ENCODE results near the gene CLCN4. TPM values are rescaled to one million over a fixed set of nuclear protein-coding genes. Genes with fewer than 3 reads are reported as not detected.

CLCN4 gene
- total RNA-seq, 1 experiment from 2014 or later: 10.0 TPM

GRCh38 chrX:10146346-10146745 lies 10.4 kb upstream of the CLCN4 start:
- Mint-ChIP-seq H3K4me1 (ENCODE audit: low read depth, unreplicated experiment) (no peaks in the 10 kb centered on the region), H3K27me3 (ENCODE audit: insufficient read depth, unreplicated experiment) (no peaks in the 10 kb centered on the region), H3K4me3 (ENCODE audit: unreplicated experiment) (no peak overlapping the region), H3K27ac (ENCODE audit: unreplicated experiment) (no peak overlapping the region), H3K36me3 (ENCODE audit: insufficient read depth, unreplicated experiment) (peaks cover 10% of the 10 kb centered on the region), H3K9me3 (ENCODE audit: unreplicated experiment) (no peaks in the 10 kb centered on the region)
- ChIA-PET CTCF (no interaction called here), POLR2A (no interaction called here)
- H3K4me1 ChIP-seq: no peaks in the 10 kb centered on the region
- no peaks in the 10 kb centered on the region for H3K9me3 ChIP-seq
- H3K4me3 ChIP-seq (ENCODE audit: low read depth, low read length): no peak overlapping the region
- no peaks in the 10 kb centered on the region for H3K27me3 ChIP-seq (replicated peaks; ENCODE audit: control insufficient read depth, insufficient read depth, low read length)
- BruUV-seq (replicated peaks): no TSS peak
- no peak for DNase-seq
- TF ChIP-seq CTCF (IDR thresholded peaks at IDR 0.05; ENCODE audit: insufficient read depth in 1 of 2, low read depth in 1 of 2, low read length in 1 of 2, severe bottlenecking in 1 of 2, unreplicated experiment in 1 of 2): no peak
- no peaks in the 10 kb centered on the region for H3K36me3 ChIP-seq (ENCODE audit: control insufficient read depth, insufficient read depth, low read length)
- intact Hi-C loops (cut with micrococcal nuclease; ENCODE audit: unreplicated experiment): no loop called here

GRCh38 chrX:10152086-10152485 lies 4.7 kb upstream of the CLCN4 start:
- no peaks in the 10 kb centered on the region for H3K27me3 Mint-ChIP-seq (ENCODE audit: insufficient read depth, unreplicated experiment)

GRCh38 chrX:10155137-10155536 lies 1.6 kb upstream of the CLCN4 start:
- H3K9me3 ChIP-seq: no peaks in the 10 kb centered on the region
- H3K36me3 ChIP-seq (ENCODE audit: control insufficient read depth, insufficient read depth, low read length): no peaks in the 10 kb centered on the region
- peaks cover 11% of the 10 kb centered on the region for H3K36me3 Mint-ChIP-seq (ENCODE audit: insufficient read depth, unreplicated experiment)
- DNase-seq: no peak
- POLR2A ChIA-PET: interaction anchor here (2.0 kb wide), 1 partner anchor 21 kb away, joined by 5 read pairs; no protein-coding TSS in a partner anchor
- no peak overlapping the region for H3K4me3 Mint-ChIP-seq (ENCODE audit: unreplicated experiment)
- H3K9me3 Mint-ChIP-seq (ENCODE audit: unreplicated experiment): no peaks in the 10 kb centered on the region
- TF ChIP-seq CTCF (IDR thresholded peaks at IDR 0.05; ENCODE audit: insufficient read depth in 1 of 2, low read depth in 1 of 2, low read length in 1 of 2, severe bottlenecking in 1 of 2, unreplicated experiment in 1 of 2): no peak
- no peak overlapping the region for H3K4me3 ChIP-seq (ENCODE audit: low read depth, low read length)
- no TSS peak for BruUV-seq (replicated peaks)
- H3K4me1 Mint-ChIP-seq (ENCODE audit: low read depth, unreplicated experiment): peaks cover 7% of the 10 kb centered on the region
- peak overlapping the region; percentile 40 for H3K27ac Mint-ChIP-seq (ENCODE audit: unreplicated experiment)
- H3K27me3 ChIP-seq (replicated peaks; ENCODE audit: control insufficient read depth, insufficient read depth, low read length): no peaks in the 10 kb centered on the region
- intact Hi-C loops (cut with micrococcal nuclease; ENCODE audit: unreplicated experiment): no loop called here
- CTCF ChIA-PET: no interaction called here
- peaks cover 8% of the 10 kb centered on the region; the same call in 1 of the 2 replicates for H3K4me1 ChIP-seq
- no peaks in the 10 kb centered on the region for H3K27me3 Mint-ChIP-seq (ENCODE audit: insufficient read depth, unreplicated experiment)

More at GRCh38 chrX:10152086-10152485, 4.7 kb upstream of the CLCN4 start:
- TF ChIP-seq CTCF (IDR thresholded peaks at IDR 0.05; ENCODE audit: insufficient read depth in 1 of 2, low read depth in 1 of 2, low read length in 1 of 2, severe bottlenecking in 1 of 2, unreplicated experiment in 1 of 2): no peak
- H3K9me3 ChIP-seq: no peaks in the 10 kb centered on the region
- Mint-ChIP-seq H3K9me3 (ENCODE audit: unreplicated experiment) (no peaks in the 10 kb centered on the region), H3K36me3 (ENCODE audit: insufficient read depth, unreplicated experiment) (peaks cover 11% of the 10 kb centered on the region), H3K4me1 (ENCODE audit: low read depth, unreplicated experiment) (peaks cover 7% of the 10 kb centered on the region), H3K4me3 (ENCODE audit: unreplicated experiment) (no peak overlapping the region), H3K27ac (ENCODE audit: unreplicated experiment) (no peak overlapping the region)
- no TSS peak for BruUV-seq (replicated peaks)
- no peaks in the 10 kb centered on the region for H3K4me1 ChIP-seq
- intact Hi-C loops (cut with micrococcal nuclease; ENCODE audit: unreplicated experiment): no loop called here
- no peak overlapping the region for H3K4me3 ChIP-seq (ENCODE audit: low read depth, low read length)
- no peaks in the 10 kb centered on the region for H3K27me3 ChIP-seq (replicated peaks; ENCODE audit: control insufficient read depth, insufficient read depth, low read length)
- ChIA-PET POLR2A (no interaction called here), CTCF (no interaction called here)
- no peak for DNase-seq
- no peaks in the 10 kb centered on the region for H3K36me3 ChIP-seq (ENCODE audit: control insufficient read depth, insufficient read depth, low read length)

All from Caco-2 (cell line).